IMR-90 (cell line): ENCODE data around the gene BMPER. TPM values are rescaled to one million over a fixed set of nuclear protein-coding genes. Genes with fewer than 3 reads are reported as not detected.

Experiments
- ATAC-seq: fragments of 200-7000 bp; cut with Tn5 transposase; 2 replicates; pipeline ENCODE4 v1.9.1; 2020; ENCODE audit warnings: low read depth, mild to moderate bottlenecking, moderate library complexity
- BruUV-seq: library from RNA; stranded (reverse); fragments of 400-500 nt; replicated peaks from 2 replicates; lab custom pipeline; 2021; lab: Mats Ljungman, UMichigan
- CTCF ChIA-PET: fragments of 300-600 bp; formaldehyde crosslinking; extraction: SDS; loops from one replicate; lab custom pipeline; 2021; ENCODE audit warnings: antibody characterized with exemption; lab: Yijun Ruan, JAX
- POLR2A ChIA-PET: fragments of 300-600 bp; sonication (Branson Sonifier 250); formaldehyde crosslinking; loops from one replicate; lab custom pipeline; 2022; ENCODE audit warnings: antibody characterized with exemption; ENCODE audit not compliant: unreplicated experiment; lab: Charles Lee
- DNase-seq: peaks from one replicate; pipeline ENCODE4 v3.0.0; 2013
- H2AFZ ChIP-seq: replicated peaks from 2 replicates; pipeline ENCODE3; 2013; ENCODE audit warnings: low read length, mild to moderate bottlenecking; ENCODE audit not compliant: poor library complexity
- H2AK5ac ChIP-seq: 2 replicates; pipeline ENCODE4 v1.6.1; 2013; ENCODE audit warnings: low read depth, low read length, inconsistent platforms
- H2AK9ac ChIP-seq: replicated peaks from 2 replicates; pipeline ENCODE3; 2013; ENCODE audit warnings: mild to moderate bottlenecking, low read depth, low read length, moderate library complexity; ENCODE audit not compliant: poor library complexity
- H2BK120ac ChIP-seq: 2 replicates; pipeline ENCODE4 v1.6.1; 2013; ENCODE audit warnings: low read depth, low read length, inconsistent platforms
- H2BK15ac ChIP-seq: 3 replicates; pipeline ENCODE4 v1.6.1; 2013; ENCODE audit warnings: low read depth, low read length, inconsistent platforms
- H2BK20ac ChIP-seq: 2 replicates; pipeline ENCODE4 v1.6.1; 2013; ENCODE audit warnings: low read depth, mild to moderate bottlenecking, inconsistent platforms, low read length, moderate library complexity
- H2BK5ac ChIP-seq: 2 replicates; pipeline ENCODE4 v1.6.1; 2013; ENCODE audit warnings: mild to moderate bottlenecking, low read depth, low read length, inconsistent platforms; ENCODE audit not compliant: poor library complexity, severe bottlenecking
- H3K14ac ChIP-seq: replicated peaks from 2 replicates; pipeline ENCODE4 v1.6.1; 2013; ENCODE audit warnings: low read depth, low read length, inconsistent platforms
- H3K18ac ChIP-seq: 2 replicates; pipeline ENCODE4 v1.6.1; 2013; ENCODE audit warnings: low read depth, low read length, control low read depth
- H3K23ac ChIP-seq: 2 replicates; pipeline ENCODE4 v1.6.1; 2013; ENCODE audit warnings: low read depth, low read length, inconsistent platforms
- H3K27ac ChIP-seq: 2 replicates; pipeline ENCODE4 v1.5.1; 2013; ENCODE audit warnings: mild to moderate bottlenecking, control low read depth, low read length; ENCODE audit not compliant: insufficient read depth
- H3K27me3 ChIP-seq: 2 replicates; pipeline ENCODE4 v1.6.1; 2013; ENCODE audit warnings: low read length; ENCODE audit not compliant: control insufficient read depth, insufficient read depth
- H3K36me3 ChIP-seq: 2 replicates; pipeline ENCODE4 v1.6.1; 2013; ENCODE audit warnings: low read length, mixed read lengths; ENCODE audit not compliant: control insufficient read depth, insufficient read depth
- H3K4ac ChIP-seq: 2 replicates; pipeline ENCODE4 v1.6.1; 2013; ENCODE audit warnings: low read depth, low read length, inconsistent platforms
- H3K4me1 ChIP-seq: 2 replicates; pipeline ENCODE4 v1.6.1; 2013; ENCODE audit warnings: low read length, mixed read lengths; ENCODE audit not compliant: control insufficient read depth, insufficient read depth
- H3K4me2 ChIP-seq: 2 replicates; pipeline ENCODE4 v1.6.1; 2013; ENCODE audit warnings: low read depth, mild to moderate bottlenecking, control low read depth, low read length, moderate library complexity
- H3K4me3 ChIP-seq: 2 replicates; pipeline ENCODE4 v1.5.1; 2013; ENCODE audit warnings: low read depth, mild to moderate bottlenecking, control low read depth, low read length, moderate library complexity; ENCODE audit not compliant: insufficient read depth
- H3K56ac ChIP-seq: 2 replicates; pipeline ENCODE4 v1.6.1; 2013; ENCODE audit warnings: low read length, inconsistent platforms; ENCODE audit not compliant: insufficient read depth; ENCODE audit errors: extremely low read depth
- H3K79me1 ChIP-seq, 2 experiments: 2 replicates each; pipeline ENCODE4 v1.6.1; 2013; ENCODE audit warnings: low read length in 2 of 2, inconsistent platforms in 1 of 2, low read depth in 1 of 2
- H3K9ac ChIP-seq: 2 replicates; pipeline ENCODE4 v1.6.1; 2013; ENCODE audit warnings: low read depth, low read length, control low read depth
- H3K9me1 ChIP-seq: 2 replicates; pipeline ENCODE4 v1.6.1; 2013; ENCODE audit warnings: low read length, inconsistent platforms; ENCODE audit not compliant: insufficient read depth
- H3K9me3 ChIP-seq: 2 replicates; pipeline ENCODE4 v1.6.1; 2013; ENCODE audit warnings: low read length; ENCODE audit not compliant: control insufficient read depth, insufficient read depth
- H4K20me1 ChIP-seq: 2 replicates; pipeline ENCODE4 v1.6.1; 2013; ENCODE audit warnings: low read length, inconsistent platforms; ENCODE audit not compliant: insufficient read depth
- H4K5ac ChIP-seq: 2 replicates; pipeline ENCODE4 v1.6.1; 2013; ENCODE audit warnings: mild to moderate bottlenecking, low read depth, low read length, control low read depth
- H4K8ac ChIP-seq, 2 experiments: 2 replicates each; pipeline ENCODE4 v1.6.1; 2013; ENCODE audit warnings: low read depth in 2 of 2, low read length in 2 of 2, control low read depth in 1 of 2, inconsistent platforms in 1 of 2
- H4K91ac ChIP-seq: 2 replicates; pipeline ENCODE4 v1.6.1; 2013; ENCODE audit warnings: low read depth, low read length, inconsistent platforms; ENCODE audit not compliant: insufficient read depth
- CEBPB ChIP-seq: IDR thresholded peaks from 2 replicates; pipeline ENCODE4 v1.6.1; 2012; ENCODE audit warnings: low read depth, low read length, improper control_type of control experiment
- MAFK ChIP-seq: IDR thresholded peaks from 2 replicates; pipeline ENCODE4 v1.6.1; 2012; ENCODE audit warnings: low read depth, low read length, improper control_type of control experiment
- POLR2A ChIP-seq: IDR thresholded peaks from 2 replicates; pipeline ENCODE4 v1.6.1; 2012; ENCODE audit warnings: mild to moderate bottlenecking, low read depth, low read length
- WGBS, 2 experiments: methylation state at CpG; one replicate each; pipeline versions ENCODE4 v1.1.5 to v1.1.7; 2013; ENCODE audit warnings: missing lambda C conversion rate in 2 of 2; ENCODE audit not compliant: insufficient read length in 1 of 2; ENCODE audit errors: extremely low coverage in 2 of 2; 5-methylcytosine and 5-hydroxymethylcytosine counted together
- dilution Hi-C: fragments of 300-500 bp; cut with HindIII; formaldehyde crosslinking; loops from one replicate; pipeline ENCODE4 v1.14.3; 2018; ENCODE audit warnings: low sequenced_read_pairs; ENCODE audit not compliant: unreplicated experiment
- in situ Hi-C: fragments of 300-500 bp; cut with MboI; formaldehyde crosslinking; loops from 3 replicates; pipeline ENCODE4 v1.14.3; 2019; ENCODE audit warnings: low sequenced_read_pairs, inconsistent platforms, mixed read lengths
- intact Hi-C: fragments of 100-400 bp; cut with micrococcal nuclease; formaldehyde crosslinking; loops from 2 replicates; pipeline ENCODE4 v1.10.0; 2022
- polyA plus RNA-seq, 3 experiments: library from polyadenylated mRNA; depleted of rRNA; stranded (reverse); fragments of >200 nt; gene quantifications; 2 replicates each; pipeline ENCODE4 v1.2.3, GENCODE V29; 2012; ENCODE audit warnings: low replicate concordance in 1 of 3
- total RNA-seq: library from RNA; depleted of rRNA; stranded (reverse); fragments of >200 nt; gene quantifications from 2 replicates; pipeline ENCODE4 v1.2.3, GENCODE V29; 2012
- TF ChIP-seq, protein P1 (sequence below): fragments of 150-350 bp; IDR thresholded peaks from 2 replicates; pipeline ENCODE4 v1.6.1; 2017; ENCODE audit warnings: mild to moderate bottlenecking, antibody characterized with exemption, low read length, low read depth

Gene BMPER
- total and polyA plus RNA-seq, 2 of the 4 experiments (the other 2 are of a cell fraction) = 6.2 to 7.9 TPM

- no peak overlapping the region for H4K91ac ChIP-seq
- H2AK5ac ChIP-seq = no peak overlapping the region
- 6% methylated on average over 2 of the region's 5 CpGs; no CpG with 5 or more reads in 1 of the 2 experiments for WGBS, 2 experiments
- no peaks in the 10 kb centered on the region for H3K27me3 ChIP-seq
- no peak overlapping the region for H4K5ac ChIP-seq
- H3K56ac ChIP-seq = no peak overlapping the region; the same call in 1 of the 2 replicates
- H3K14ac ChIP-seq = no peak overlapping the region
- peak overlapping the region; percentile 3; the same call in 1 of the 2 replicates for H3K27ac ChIP-seq
- in situ Hi-C loops (no loop called here), dilution Hi-C loops (no loop called here), intact Hi-C loops (loop anchor here (2.0 kb wide), 1 partner anchor 84 kb away; no protein-coding TSS in a partner anchor)
- H3K36me3 ChIP-seq = no peaks in the 10 kb centered on the region
- CTCF ChIA-PET = interaction anchor here (0.6 to 1.5 kb wide), 3 partner anchors 11 to 21 kb away, joined by 3 to 4 read pairs (median 3); no protein-coding TSS in a partner anchor
- H3K18ac ChIP-seq = peak overlapping the region; percentile 24; the same call in 1 of the 2 replicates
- no peaks in the 10 kb centered on the region; the same call in 1 of the 2 replicates for H3K9me1 ChIP-seq
- no peak overlapping the region for H3K4ac ChIP-seq
- no peak overlapping the region for H2AK9ac ChIP-seq
- POLR2A ChIA-PET = interaction anchor here (0.6 kb wide), 1 partner anchor 85 kb away, joined by 7 read pairs; no protein-coding TSS in a partner anchor
- no TSS peak for BruUV-seq
- DNase-seq (peak; percentile 82), ATAC-seq (peak; percentile 78)
- TF ChIP-seq, protein P1, sequence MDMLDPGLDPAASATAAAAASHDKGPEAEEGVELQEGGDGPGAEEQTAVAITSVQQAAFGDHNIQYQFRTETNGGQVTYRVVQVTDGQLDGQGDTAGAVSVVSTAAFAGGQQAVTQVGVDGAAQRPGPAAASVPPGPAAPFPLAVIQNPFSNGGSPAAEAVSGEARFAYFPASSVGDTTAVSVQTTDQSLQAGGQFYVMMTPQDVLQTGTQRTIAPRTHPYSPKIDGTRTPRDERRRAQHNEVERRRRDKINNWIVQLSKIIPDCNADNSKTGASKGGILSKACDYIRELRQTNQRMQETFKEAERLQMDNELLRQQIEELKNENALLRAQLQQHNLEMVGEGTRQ = no peak
- no peak for TF ChIP-seq POLR2A
- TF ChIP-seq MAFK = peak; percentile 44; the same call in 1 of the 2 replicates
- TF ChIP-seq CEBPB = no peak
- H3K4me1 ChIP-seq = peaks cover 16% of the 10 kb centered on the region
- H2BK120ac ChIP-seq = no peak overlapping the region
- no peak overlapping the region for H2AFZ ChIP-seq
- H3K79me1 ChIP-seq = no peaks in the 10 kb centered on the region
- no peaks in the 10 kb centered on the region for H4K20me1 ChIP-seq
- H2BK15ac ChIP-seq = no peak overlapping the region
- H2BK5ac ChIP-seq = peak overlapping the region; percentile 41
- H3K23ac ChIP-seq = no peak overlapping the region
- H3K9me3 ChIP-seq = no peaks in the 10 kb centered on the region
- no peak overlapping the region for H3K9ac ChIP-seq
- no peak overlapping the region for H4K8ac ChIP-seq
- H3K4me2 ChIP-seq = peak overlapping the region; percentile 61
- no peak overlapping the region for H2BK20ac ChIP-seq
- H3K4me3 ChIP-seq = no peak overlapping the region
Measured at GRCh38 chr7:34070511-34071323, 165.4 kb downstream of the BMPER start.
